Anterior cingulate cortex (tissue), 58 donors: ENCODE data around the gene CDH23.
A peak's percentile ranks its signal among the peaks of the same experiment; 100 is the strongest.

ENCODE experiments used
- DNase-seq, 58 donors: peaks; one replicate each; lab custom pipeline; 2025; lab: John Stamatoyannopoulos, UW

Gene CDH23

GRCh38 chr10:71706216-71707121 lies 309.7 kb downstream of the CDH23 start:
- no peak for DNase-seq

GRCh38 chr10:71707240-71707789 lies 310.6 kb downstream of the CDH23 start:
- DNase-seq, result no peak

DNA sequence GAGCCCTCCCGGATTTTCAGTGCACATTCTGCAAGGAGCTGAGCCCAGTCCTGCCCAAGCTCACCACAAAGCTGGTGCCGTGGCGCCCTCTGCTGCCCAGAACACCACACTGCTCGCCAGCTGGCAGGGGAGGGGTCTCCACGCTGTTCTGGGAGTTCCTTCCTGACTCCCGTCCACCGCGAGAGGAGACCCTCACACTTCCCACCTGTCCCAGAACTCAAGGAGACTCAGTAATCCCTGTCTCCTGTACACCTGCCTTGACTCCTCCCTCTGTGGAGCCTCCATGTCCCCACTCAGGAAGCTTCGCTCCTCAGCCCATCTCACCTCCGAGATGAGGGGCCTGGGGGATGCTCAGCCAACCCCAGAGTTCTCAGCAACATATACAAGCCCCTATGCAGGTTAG lies 311.6 kb downstream of the CDH23 start:
- peak in 47 of 58 donors; percentile 13 to 72 (median 40) for DNase-seq

DNA sequence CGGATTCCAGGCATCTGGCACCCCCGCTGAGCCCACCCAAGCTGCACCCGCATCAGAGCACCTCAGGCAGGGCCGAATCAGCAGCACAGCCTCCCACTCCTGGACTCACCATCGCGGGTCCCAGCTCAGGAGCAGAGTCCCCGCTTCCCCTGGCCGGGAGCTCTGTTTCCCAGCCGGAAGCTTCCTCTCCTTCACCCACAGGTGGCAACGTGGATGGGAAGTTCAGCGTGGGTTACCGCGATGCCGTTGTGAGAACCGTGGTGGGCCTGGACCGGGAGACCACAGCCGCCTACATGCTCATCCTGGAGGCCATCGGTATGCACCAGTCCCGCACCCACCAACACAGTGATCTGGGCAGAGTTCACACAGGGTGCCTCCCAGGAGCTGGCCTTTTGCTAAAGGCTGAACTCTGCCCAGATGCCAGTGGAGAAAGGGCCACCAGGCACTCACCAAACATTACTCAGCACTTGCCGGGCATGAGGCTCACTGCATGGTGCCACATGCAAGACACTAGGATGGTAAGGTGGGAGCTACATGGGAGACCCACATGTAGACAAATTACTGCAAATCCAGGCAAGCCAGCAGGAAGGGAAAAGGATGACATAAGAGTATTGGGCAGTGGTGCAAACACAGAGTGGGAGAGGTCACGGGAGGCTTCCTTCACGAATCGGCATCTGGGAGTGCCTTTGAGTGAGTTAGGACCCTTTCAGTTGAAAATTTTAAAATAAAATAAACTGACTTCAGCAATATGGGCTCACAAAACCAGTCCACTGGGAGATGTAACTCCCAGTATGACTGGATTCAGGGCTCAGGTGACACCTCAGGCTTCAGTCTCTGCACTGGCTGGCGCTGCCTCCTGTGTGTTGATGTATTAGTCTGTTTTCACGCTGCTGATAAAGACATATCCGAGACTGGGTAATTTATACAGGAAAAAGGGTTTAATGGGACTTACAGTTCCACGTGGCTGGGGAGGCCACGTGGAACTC lies 312.5 kb downstream of the CDH23 start:
- DNase-seq, result no peak

- DNase-seq, result no peak
These were observed 313.8 kb downstream of the CDH23 start for GRCh38 chr10:71710519-71710918.

- DNase-seq, result no peak
These were observed 314.4 kb downstream of the CDH23 start for GRCh38 chr10:71711052-71711623.

DNA sequence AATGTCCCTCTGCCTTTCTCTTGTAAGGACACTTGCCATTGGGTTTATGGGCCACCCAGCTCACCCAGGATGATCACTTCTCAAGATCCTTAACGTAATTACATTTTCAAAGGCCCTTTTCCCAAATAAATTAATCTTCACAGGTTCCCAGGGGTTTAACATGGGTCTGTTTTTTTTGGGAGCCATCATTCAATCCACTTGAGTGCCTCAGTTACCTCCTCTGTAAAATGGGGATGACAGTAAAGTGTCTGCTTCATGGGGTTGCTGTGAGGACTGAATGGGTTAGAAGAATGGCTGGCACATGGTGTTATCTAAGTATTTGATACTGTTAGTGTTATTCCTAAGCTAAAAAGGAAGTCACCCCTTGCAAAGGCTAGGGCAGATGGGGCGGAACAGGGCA lies 315.4 kb downstream of the CDH23 start:
- DNase-seq, result no peak

DNA sequence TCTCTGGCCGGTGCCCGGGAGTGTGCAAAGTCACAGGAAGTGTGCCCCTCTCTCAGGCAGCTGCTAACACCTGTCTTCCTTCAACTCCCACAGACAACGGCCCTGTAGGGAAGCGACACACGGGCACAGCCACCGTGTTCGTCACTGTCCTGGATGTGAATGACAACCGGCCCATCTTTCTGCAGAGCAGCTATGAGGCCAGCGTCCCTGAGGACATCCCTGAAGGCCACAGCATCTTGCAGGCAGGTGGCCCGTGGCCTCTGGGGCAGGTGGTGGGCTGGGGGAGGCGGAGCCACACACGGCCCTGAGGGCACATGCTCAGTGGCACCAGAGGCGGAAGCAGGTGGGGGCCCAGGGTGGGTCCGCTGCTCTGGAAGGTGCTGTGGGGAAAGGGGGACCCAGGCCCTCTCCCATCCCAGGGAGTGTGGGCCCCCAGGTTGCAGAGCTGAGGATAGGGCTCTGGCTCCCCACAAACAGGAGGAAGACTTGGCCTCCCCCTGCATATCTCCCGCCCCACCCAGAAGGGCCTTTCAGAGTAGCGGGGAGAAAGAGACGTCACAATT lies 315.9 kb downstream of the CDH23 start:
- DNase-seq, result no peak

GRCh38 chr10:71713135-71714030 lies 316.7 kb downstream of the CDH23 start:
- peak; percentile 23 to 99 (median 90) for DNase-seq

DNA sequence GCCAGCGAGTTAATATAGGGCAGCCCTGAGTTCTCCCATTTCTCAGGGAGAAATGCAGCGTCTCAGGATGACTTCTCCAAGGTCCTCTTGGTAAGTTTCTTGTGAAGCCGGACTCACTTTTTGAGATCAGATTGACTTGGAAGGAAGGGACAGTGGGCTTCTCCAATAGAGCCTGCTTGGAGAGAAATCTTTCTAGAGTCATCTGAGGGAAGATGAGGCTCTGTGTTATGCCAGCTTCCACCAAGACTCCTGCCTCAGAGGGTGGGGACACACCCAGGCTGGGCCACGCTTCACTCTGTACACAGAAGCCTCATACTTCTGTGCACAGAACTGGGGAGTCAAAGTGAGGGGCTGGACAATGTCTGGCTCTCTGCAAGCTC lies 317.3 kb downstream of the CDH23 start:
- DNase-seq, result no peak

GRCh38 chr10:71714592-71714991 lies 317.9 kb downstream of the CDH23 start:
- DNase-seq, result peak in 1 of 58 donors; percentile 20

- peak in 1 of 58 donors; percentile 15 for DNase-seq
These were observed 318.3 kb downstream of the CDH23 start for GRCh38 chr10:71715026-71715425.

DNA sequence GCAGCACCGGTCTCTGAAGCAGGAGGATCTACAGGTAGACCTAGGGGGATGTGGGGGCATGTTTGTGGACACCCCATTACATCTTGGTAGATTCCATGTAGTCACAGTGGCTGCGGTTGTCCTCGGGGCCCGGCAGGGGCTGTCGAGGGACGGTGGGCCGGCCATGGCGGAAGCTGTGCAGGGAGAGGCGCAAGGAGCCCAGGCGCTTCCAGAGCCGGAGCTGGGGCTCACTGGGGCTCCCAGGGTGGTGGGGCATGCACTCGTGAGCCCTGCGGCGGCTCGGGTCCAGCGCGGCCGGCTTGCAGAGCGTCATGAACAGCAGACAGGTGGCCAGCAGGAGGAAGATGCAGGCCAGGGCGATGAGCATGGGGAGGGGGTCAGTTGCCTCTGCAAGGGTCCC lies 319.1 kb downstream of the CDH23 start:
- no peak for DNase-seq

- DNase-seq, result no peak
These were observed 319.7 kb downstream of the CDH23 start for GRCh38 chr10:71716426-71716825.

DNA sequence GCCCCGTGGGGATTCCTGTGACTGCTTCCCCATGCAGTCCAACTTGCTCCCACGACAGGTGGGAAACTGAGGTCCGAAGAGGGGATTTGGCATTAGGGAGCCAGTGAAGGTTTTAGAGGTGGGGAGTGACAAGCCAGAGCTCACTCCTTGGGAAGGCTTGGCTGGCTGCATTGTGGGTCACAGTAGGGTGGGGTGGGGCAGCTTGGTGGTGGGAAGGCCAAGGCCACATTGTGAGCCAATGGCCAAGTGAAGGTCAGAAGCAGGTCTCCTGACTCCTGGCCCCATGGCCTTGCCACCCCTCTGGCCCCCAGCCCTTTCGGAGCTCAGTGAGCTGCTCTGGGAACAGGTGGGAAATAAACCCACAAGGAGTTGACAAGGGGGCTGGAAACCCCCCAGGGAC lies 320.3 kb downstream of the CDH23 start:
- no peak for DNase-seq

DNA sequence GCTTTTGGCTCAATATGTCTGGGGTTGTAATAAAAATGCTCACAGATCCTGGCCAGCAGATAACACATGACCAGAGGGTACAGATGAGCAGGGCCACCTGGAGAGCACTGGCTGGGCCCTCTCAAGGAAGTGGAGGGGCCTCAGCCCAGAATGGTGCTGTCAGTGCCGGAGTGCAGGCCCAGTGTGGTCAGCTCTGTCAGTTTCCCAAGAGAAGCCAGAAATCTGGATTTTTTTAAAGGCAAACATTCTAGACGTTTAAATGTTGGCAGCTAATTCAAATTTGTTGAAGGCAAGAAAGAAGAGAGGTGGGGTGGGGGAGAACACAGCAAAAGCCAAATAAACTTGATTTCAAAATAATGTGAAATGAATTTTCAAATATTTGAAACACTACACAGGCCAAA lies 320.8 kb downstream of the CDH23 start:
- no peak for DNase-seq

DNA sequence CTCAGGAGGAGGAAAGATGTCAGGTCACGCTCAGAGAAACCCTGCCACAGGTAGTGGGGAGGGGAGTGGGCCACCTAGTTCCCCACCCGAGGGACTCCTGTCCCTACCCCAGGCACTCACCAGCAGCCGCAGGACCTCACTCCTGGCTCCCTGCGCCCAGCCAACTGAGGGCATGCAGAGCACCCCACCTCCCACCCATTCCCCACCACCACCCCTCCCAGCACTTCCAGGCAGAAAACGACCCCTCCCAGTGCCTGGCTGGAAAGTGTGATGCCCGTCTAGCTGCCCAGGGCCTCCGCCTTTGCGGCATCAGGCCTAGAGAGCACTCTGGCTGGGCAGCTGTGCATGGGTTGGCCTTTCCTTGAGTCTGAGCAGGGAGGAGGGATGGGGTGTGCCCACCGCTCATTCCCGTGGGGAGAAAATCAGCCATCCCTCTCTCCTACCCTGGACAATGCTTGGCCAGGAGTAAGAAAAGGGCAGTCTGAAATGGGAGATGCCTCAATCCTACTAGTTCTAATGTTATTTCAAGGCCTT lies 321.5 kb downstream of the CDH23 start:
- no peak for DNase-seq

GRCh38 chr10:71719042-71719441 lies 322.3 kb downstream of the CDH23 start:
- DNase-seq, result peak in 7 of 58 donors; percentile 8 to 73 (median 28)
